ENCODE data around the gene PARD6G.

DNA sequence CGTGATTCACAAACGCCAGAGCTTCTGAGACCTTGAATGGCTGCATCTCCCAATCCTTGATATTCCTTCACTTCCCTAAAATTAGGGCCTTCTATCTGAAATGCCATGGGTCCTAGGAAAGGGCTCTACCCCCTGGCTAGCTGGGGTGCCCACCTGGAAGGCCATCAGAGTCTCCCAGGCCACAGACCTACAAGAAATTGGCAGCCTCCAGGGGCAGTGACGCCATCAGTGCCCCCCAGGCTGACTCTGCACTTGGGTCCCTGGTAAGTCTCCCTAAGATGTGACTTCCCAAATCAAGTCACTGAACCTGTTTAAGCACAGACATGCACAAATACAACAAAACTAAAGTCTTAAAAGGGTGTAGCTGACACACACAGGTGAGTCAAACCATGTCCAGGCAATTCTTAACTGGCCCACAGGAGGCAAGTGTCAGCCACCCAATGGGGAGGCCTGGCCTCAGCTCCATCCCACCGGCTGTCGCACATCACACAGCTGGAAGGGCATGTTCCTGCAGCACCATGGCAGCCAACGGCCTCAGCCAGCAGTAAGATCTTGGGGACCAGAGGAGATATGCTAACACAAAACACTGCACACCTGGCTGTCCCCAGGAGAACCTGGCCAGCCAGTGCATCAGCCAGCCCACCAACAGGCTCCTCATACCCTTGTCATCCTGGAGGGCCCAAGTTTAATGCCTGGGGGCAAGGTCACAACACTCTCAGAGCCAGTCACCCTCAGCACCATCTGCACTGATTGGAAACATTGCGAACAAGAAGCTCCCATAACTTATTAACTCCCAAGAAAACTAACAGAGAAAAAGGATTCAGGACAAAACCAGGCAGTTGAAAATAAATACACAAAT is 5.2 kb downstream of the PARD6G start:
- TF ChIP-seq, protein P1, sequence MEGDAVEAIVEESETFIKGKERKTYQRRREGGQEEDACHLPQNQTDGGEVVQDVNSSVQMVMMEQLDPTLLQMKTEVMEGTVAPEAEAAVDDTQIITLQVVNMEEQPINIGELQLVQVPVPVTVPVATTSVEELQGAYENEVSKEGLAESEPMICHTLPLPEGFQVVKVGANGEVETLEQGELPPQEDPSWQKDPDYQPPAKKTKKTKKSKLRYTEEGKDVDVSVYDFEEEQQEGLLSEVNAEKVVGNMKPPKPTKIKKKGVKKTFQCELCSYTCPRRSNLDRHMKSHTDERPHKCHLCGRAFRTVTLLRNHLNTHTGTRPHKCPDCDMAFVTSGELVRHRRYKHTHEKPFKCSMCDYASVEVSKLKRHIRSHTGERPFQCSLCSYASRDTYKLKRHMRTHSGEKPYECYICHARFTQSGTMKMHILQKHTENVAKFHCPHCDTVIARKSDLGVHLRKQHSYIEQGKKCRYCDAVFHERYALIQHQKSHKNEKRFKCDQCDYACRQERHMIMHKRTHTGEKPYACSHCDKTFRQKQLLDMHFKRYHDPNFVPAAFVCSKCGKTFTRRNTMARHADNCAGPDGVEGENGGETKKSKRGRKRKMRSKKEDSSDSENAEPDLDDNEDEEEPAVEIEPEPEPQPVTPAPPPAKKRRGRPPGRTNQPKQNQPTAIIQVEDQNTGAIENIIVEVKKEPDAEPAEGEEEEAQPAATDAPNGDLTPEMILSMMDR (IDR thresholded peaks at IDR 0.05), result no peak
- TF ChIP-seq POLR2A (IDR thresholded peaks at IDR 0.05), result no peak

Measured in thyroid gland (tissue), 4 donors.